Neutrophil (primary cell): ENCODE data around the gene TFDP2.
"Not testable (repeated sequence)": the region's sequence is repeated elsewhere in the genome, so short reads cannot be mapped to it uniquely, and the experiment has no call there.

ENCODE experiments used
- H3K27ac ChIP-seq: fragments of 200-600 bp; sonication (generic); 2 replicates; pipeline ENCODE4 v1.5.1; 2016; ENCODE audit warnings: mild to moderate bottlenecking, moderate library complexity
- H3K27me3 ChIP-seq: fragments of 200-600 bp; sonication (generic); 2 replicates; pipeline ENCODE4 v1.6.0; 2016; ENCODE audit warnings: mild to moderate bottlenecking
- H3K36me3 ChIP-seq: fragments of 200-600 bp; sonication (generic); 2 replicates; pipeline ENCODE4 v1.5.1; 2017
- H3K4me1 ChIP-seq, 2 experiments: fragments of 200-600 bp in 1 of 2; sonication (generic) in 1 of 2; 1 replicate in 1 of 2; 2 replicates in 1 of 2; pipeline versions ENCODE4 v1.5.1 to v1.6.1; 2013 to 2016; ENCODE audit warnings: low read depth in 1 of 2, low read length in 1 of 2, mild to moderate bottlenecking in 1 of 2, moderate library complexity in 1 of 2; ENCODE audit not compliant: control insufficient read depth in 1 of 2, insufficient read depth in 1 of 2
- H3K4me3 ChIP-seq, 2 experiments: fragments of 200-600 bp in 1 of 2; sonication (generic) in 1 of 2; 1 replicate in 1 of 2; 2 replicates in 1 of 2; pipeline ENCODE4 v1.5.1; 2013 to 2016; ENCODE audit warnings: low read depth in 1 of 2, low read length in 1 of 2, mild to moderate bottlenecking in 1 of 2, moderate library complexity in 1 of 2
- H3K9me3 ChIP-seq: fragments of 200-600 bp; sonication (generic); 2 replicates; pipeline ENCODE4 v1.5.1; 2016
- CTCF ChIP-seq: fragments of 200-600 bp; sonication (generic); IDR thresholded peaks from 2 replicates; pipeline ENCODE4 v1.5.1; 2016; ENCODE audit warnings: antibody characterized with exemption

Gene TFDP2

GRCh38 chr3:141915016-141915415 lies 234.3 kb downstream of the TFDP2 start:
- no peak overlapping the region for H3K27ac ChIP-seq
- peaks cover 2% of the 10 kb centered on the region for H3K36me3 ChIP-seq
- no peaks in the 10 kb centered on the region for H3K27me3 ChIP-seq

GRCh38 chr3:141914311-141914710 lies 235.0 kb downstream of the TFDP2 start:
- no peak for TF ChIP-seq CTCF
- no peak overlapping the region for H3K4me3 ChIP-seq
- H3K9me3 ChIP-seq = no peaks in the 10 kb centered on the region
- H3K36me3 ChIP-seq = no peaks in the 10 kb centered on the region
- no peaks in the 10 kb centered on the region for H3K27me3 ChIP-seq
- no peak overlapping the region for H3K27ac ChIP-seq
- no peaks in the 10 kb centered on the region for H3K4me1 ChIP-seq

More at GRCh38 chr3:141915016-141915415, 234.3 kb downstream of the TFDP2 start:
- Histone ChIP-seq H3K9me3 (no peaks in the 10 kb centered on the region), H3K4me1 (no peaks in the 10 kb centered on the region), H3K4me3 (no peak overlapping the region)
- no peak for TF ChIP-seq CTCF

GRCh38 chr3:141913150-141913811 lies 236.1 kb downstream of the TFDP2 start:
- H3K27ac ChIP-seq = no peak overlapping the region
- H3K4me1 ChIP-seq = no peaks in the 10 kb centered on the region
- H3K27me3 ChIP-seq = no peaks in the 10 kb centered on the region
- no peaks in the 10 kb centered on the region for H3K9me3 ChIP-seq
- H3K4me3 ChIP-seq = no peak overlapping the region
- no peak for TF ChIP-seq CTCF
- H3K36me3 ChIP-seq = no peaks in the 10 kb centered on the region

GRCh38 chr3:141909986-141910385 lies 239.4 kb downstream of the TFDP2 start:
- H3K4me3 ChIP-seq, H3K9me3 ChIP-seq, H3K27me3 ChIP-seq, H3K4me1 ChIP-seq, H3K36me3 ChIP-seq, H3K27ac ChIP-seq: not testable (repeated sequence)

- no peak for TF ChIP-seq CTCF
- H3K36me3 ChIP-seq = no peaks in the 10 kb centered on the region
- no peaks in the 10 kb centered on the region for H3K4me1 ChIP-seq
- no peaks in the 10 kb centered on the region for H3K27me3 ChIP-seq
- no peaks in the 10 kb centered on the region for H3K9me3 ChIP-seq
- H3K4me3 ChIP-seq = no peak overlapping the region
- no peak overlapping the region for H3K27ac ChIP-seq
Observed at GRCh38 chr3:141909408-141909807, 239.9 kb downstream of the TFDP2 start.

- Histone ChIP-seq H3K9me3 (no peaks in the 10 kb centered on the region), H3K36me3 (no peaks in the 10 kb centered on the region), H3K4me1 (no peaks in the 10 kb centered on the region), H3K27me3 (no peaks in the 10 kb centered on the region), H3K27ac (no peak overlapping the region), H3K4me3 (no peak overlapping the region)
- TF ChIP-seq CTCF = no peak
Observed at GRCh38 chr3:141905129-141905528, 244.2 kb downstream of the TFDP2 start.
